Stimulated activated CD4-positive, alpha-beta T cell treated with anti-CD3 and anti-CD28 coated beads, Interleukin-15, amount 100 ng/mL, for 48 hours (primary cell): ENCODE results near the gene RHOT1.
"Not testable (repeated sequence)": the region's sequence is repeated elsewhere in the genome, so short reads cannot be mapped to it uniquely, and the experiment has no call there.

Experiments used
- DNase-seq, 2 donors: peaks; one replicate each; pipeline ENCODE4 v3.0.0-alpha.2; 2020; ENCODE audit warnings: low read depth in 2 of 2

Gene RHOT1

GRCh38 chr17:32124985-32125847 lies 17.1 kb upstream of the RHOT1 start:
- no peak for DNase-seq

DNA sequence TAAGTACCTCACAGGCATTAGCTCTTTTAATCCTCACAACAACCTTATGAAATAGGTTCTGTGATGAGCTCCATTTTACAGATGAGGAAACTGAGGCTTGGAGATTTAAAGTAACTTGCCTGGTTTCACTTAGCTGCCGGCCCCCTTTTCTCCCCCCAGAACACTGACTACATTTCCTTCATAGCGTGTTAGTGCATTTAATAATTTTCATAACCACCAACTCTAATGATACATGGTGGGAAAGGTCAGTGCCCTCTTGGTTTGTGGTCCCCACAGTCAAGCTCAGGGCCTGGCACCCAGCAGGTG lies 16.5 kb upstream of the RHOT1 start:
- DNase-seq: no peak

- no peak for DNase-seq
Measured at GRCh38 chr17:32126325-32126724, 16.0 kb upstream of the RHOT1 start.

GRCh38 chr17:32126746-32127145 lies 15.6 kb upstream of the RHOT1 start:
- DNase-seq: no peak

DNA sequence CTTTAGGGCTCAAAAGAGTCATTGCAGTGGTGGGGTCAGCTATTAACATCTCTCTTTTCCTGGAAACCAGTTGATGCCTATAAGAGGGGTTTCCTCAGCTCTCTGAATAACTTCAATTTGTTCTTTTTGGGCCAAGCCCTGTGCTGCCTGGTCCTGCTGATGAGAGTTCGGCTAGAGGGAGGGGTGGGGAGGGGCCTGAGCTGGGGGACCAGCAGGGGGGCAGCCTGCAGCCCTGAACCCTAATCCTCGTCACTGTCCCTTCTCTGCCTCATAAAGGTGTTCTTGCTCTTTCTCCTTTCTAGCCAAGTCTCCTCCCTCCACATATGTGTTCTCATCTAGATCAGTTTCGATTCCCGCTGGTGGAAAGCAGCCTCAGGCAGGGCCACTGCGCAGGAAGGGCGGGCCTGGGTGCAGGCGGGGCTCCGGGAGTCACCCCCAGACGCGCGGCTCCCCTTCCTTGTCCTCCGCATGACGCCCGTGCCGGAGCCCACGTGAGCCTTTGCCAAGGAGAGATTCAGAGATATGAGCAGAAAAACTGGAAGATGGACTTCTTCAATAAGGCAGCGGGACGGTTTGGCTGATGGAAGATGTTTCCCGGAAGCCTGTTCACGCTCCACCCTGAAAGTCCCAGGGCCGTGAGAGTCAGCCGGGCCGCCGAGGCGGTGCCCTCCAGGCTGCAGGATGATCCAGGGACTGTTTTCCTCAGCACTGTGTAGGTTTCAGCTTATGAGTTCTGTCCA lies 15.0 kb upstream of the RHOT1 start:
- DNase-seq: peak; percentile 72 to 74

DNA sequence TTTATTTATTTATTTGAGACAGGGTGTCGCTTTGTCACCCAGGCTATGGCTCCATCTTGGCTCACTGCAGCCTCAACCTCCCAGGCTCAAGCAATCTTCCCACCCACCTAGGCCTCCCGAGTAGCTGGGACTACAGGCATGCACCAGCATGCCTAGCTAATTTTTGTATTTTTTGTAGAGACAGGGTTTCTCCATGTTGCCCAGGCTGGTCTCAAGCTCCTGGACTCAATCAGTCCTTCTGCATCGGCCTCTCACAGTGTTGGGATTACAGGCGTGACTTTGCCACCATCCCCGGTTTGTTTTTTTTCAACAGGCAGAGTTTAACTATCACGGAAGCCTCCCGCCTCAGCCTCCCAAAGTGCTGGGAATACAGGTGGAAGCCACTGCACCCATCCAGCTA lies 13.8 kb upstream of the RHOT1 start:
- not testable (repeated sequence) for DNase-seq

DNA sequence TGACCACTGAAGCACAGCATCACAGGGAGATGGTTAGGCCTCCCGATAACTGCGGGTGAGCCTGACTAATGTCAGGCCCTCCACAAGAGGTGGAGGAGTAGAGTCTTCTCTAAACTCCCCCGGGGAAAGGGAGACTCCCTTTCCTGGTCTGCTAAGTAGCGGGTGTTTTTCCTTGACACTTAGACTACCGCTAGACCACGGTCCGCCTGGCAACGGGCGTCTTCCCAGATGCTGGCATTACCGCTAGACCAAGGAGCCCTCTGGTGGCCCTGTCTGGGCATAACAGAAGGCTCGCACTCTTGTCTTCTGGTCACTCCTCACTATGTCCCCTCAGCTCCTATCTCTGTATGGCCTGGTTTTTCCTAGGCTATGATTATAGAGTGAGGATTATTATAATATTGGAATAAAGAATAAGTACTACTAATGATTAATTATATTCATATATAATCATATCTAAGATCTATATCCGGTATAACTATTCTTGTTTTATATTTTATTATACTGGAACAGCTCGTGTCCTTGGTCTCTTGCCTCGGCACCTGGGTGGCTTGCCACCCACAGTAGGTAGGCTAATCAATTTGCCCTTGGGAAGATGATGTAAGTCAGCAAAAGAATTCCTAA lies 6.7 kb upstream of the RHOT1 start:
- DNase-seq: peak in 1 of 2 donors; percentile 9

GRCh38 chr17:32136856-32137255 lies 5.4 kb upstream of the RHOT1 start:
- DNase-seq: no peak

DNA sequence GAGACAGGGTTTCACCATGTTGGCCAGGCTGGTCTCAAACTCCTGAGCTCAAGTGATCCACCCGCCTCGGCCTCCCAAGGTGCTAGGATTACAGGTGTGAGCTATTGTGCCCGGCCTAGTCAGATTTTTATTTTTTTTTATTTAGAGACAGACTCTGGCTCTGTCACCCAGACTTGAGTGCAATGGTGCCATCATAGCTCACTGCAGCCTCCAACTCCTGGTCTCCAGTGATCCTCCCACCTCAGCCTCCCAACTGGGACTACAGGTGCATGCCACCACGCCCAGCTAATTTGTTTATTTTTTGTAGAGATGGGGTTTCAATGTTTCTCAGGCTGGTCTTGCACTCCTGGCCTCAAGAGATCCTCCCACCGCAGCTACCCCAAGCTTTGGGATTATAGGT lies 2.8 kb upstream of the RHOT1 start:
- not testable (repeated sequence) for DNase-seq

- no peak for DNase-seq
Measured at GRCh38 chr17:32141258-32141657, 1.0 kb upstream of the RHOT1 start.

DNA sequence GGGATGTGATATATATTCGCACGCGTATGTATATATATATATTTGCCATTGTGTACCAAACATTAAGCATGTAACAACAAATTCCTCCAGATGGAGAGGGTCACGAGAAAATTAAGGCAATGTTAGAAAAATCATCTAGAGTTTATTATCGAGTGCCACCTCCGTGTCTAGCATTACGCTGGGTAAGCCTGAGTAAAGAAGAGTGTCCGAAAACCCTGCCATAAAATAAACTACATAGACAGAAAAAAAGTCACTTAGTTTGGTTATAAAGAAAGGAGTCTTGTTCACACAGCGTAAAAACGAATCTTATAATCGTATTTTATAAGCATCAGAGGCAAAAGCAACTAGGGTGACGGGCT lies 644 bp upstream of the RHOT1 start:
- DNase-seq: no peak

DNA sequence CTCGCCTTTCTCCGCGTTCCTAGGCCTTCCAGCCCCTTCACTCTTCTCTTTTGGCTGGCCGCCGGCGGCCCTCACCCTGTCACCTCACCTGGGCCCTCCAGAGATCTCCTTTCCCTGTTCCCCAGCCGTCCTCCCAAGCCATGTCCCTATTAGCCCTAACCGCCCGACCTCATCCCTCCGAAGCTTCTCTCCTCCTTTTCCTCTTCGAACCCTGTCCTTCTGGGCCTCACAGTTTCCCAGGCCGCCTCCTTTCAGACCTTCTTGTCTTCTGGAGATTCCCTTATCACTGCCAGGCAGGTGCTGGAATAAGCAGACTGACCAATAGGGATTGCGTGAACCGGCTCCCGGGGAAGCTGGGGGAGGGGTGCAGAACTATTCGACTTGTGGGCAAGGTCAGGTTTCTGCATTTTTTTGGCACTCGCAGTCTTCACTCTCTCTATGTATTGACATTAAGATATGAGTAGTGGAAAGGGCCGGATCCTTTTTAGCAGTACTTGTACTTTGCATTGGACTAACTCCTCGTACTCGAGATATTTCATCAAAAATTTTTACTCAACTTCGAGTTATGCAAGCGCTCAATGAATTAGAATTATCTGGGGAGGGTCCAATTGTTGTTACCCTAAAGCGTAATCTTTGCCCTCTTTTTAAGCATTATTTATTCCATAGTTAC lies 690 bp downstream of the RHOT1 start:
- DNase-seq: no peak

DNA sequence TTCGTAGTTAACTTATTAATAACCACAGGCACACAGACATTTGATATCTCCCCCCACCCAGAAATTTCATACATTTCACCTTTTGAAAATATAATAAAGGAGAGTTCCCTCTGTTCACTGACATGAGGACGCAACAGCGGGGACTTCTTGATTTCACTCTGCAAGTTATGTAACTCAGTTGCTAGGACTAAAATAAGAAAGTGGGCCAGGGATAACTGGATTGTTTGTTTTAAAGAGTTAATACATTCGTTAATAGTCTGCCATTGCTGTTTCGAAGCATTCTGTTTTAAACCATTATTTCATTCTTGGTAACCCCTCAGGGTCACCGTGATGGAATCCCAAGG lies 1.2 kb downstream of the RHOT1 start:
- no peak for DNase-seq

- not testable (repeated sequence) for DNase-seq
Measured at GRCh38 chr17:32144442-32144841, 2.1 kb downstream of the RHOT1 start.

DNA sequence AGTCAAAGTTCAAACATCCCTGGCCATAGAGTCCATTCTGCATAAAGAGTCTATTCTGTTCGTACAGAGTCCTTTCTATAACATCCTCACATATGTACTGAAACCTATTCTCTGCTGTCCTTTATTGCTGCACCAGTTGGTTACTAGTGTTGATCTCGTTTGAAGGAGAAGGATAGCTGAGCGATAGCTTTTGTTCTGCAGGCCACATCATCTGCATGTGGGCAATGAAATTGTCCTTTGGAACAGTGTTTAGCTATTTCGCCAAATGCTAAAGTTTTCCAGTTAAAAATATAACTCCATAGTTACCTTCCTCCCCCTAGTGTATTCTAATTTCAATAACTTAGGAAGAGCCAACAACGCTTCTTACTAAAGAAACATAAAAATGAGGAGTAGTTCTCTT lies 6.0 kb downstream of the RHOT1 start:
- no peak for DNase-seq

GRCh38 chr17:32150358-32150757 lies 8.1 kb downstream of the RHOT1 start:
- no peak for DNase-seq

DNA sequence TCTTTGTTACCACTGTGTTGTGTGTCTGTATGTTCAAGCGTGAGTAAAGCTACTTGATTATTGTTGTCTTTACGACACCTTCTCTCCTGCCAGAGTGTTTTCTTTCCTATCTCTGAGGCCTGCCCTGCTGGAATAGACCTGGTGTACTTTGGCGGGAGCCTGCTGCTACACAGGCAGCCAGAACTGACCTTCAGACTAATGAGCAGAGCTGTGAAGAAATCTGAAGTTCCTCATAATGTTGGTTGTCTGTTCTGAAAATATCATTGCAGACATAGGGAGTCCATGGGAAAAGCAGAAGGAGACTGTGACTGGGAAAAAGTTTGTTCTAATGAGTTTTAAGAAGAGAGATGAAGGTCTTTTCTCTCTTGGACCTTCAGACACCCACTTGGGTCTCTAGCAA lies 9.8 kb downstream of the RHOT1 start:
- DNase-seq: no peak

DNA sequence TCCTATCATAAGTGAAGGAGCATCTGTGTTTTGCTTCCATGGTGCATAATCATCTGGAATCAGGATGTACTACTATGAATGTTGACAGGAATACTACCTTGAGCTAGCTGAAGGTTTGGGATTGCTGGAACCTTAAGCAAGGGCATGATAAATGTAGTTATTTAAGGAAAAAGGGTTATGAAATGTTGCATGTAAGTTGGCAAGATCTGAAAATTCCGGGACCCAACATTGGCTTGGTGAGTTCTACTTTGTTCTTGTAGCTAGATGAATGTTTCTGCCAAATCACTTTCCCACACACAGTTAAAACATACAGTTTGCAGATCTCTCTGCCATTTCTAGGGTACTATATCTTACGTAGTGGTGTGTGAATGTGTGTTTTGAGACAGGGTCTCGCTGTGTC lies 13.6 kb downstream of the RHOT1 start:
- DNase-seq: no peak

- DNase-seq: no peak
Measured at GRCh38 chr17:32156656-32157055, 14.4 kb downstream of the RHOT1 start.

- DNase-seq: no peak
Measured at GRCh38 chr17:32157225-32157624, 14.9 kb downstream of the RHOT1 start.

DNA sequence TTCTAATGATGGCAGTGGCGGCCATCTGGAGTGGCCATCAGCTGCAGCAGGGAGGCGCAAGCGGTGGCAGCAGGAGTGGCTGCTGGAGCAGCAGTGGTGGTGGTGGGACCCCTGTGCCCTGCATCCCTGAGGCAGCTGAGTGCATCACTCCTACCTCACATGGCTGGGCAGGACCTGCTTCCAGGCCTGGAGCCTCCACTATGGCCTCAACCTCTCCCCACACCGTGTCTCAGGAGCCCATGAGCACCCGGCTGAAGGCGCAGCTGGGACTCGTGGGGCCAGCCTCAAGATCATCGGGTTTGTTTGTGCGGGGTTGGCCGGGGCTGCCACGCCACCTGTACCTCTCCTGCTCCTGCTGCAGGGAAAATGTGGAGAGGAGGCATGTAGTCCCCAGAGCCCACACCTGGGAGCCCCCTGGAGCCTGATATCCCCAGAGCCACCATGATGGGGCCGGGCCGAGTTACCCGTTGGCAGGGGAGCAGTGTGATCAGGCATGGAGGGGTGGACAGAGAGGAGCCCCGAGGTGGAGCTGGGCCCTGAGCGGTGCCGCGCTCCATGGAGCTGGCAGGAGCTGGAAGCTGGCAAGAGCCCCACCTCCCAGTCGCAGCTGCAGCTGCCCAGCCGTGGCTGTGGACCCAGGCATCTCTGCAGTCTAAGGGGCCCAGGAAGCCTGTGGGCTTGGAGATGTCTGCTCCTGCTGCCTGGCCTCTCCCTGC lies 16.7 kb downstream of the RHOT1 start:
- DNase-seq: no peak
